GM21367 (cell line): ENCODE measurements around the gene KRT5.

ENCODE experiments used
- ATAC-seq: cut with Tn5 transposase; IDR thresholded peaks from one replicate; pipeline ENCODE4 v1.9.1; 2021; ENCODE audit not compliant: unreplicated experiment

Gene KRT5

DNA sequence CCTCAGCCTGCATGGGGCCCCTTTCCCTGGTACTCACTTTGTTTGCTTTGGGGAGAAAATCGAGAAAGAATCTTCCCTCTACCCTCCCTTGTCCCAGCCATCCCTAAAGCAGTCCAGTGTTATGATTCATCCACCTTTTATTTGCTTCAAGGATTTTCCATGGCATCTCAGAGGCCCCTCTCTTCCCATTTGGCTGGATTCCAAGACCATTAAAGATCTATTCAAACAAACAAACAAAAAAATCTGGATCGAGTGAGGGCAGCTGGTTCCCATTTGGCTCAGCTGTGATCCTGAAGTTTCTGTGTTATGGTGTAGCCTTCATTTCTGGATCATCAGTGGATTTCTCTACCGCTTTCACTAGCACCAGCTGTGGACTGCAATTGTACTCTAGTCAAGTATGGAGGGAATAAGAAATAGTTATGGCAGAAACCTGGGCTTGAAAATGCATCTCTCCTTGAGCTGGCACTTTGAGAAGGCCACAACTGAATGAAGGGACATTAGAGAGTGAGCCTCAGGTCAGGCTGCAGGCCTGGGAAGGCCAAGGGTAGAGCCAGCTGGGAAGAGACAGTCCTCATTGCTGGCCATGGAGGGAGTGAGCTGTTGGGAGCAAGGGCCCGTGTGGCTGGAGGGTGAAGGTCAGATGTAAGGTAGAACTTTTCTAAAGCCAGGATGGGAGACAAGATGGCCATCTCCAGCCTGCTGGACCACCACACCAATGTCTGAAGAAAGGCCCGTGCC, 19.1 kb upstream of the KRT5 start:
- ATAC-seq, result no peak

DNA sequence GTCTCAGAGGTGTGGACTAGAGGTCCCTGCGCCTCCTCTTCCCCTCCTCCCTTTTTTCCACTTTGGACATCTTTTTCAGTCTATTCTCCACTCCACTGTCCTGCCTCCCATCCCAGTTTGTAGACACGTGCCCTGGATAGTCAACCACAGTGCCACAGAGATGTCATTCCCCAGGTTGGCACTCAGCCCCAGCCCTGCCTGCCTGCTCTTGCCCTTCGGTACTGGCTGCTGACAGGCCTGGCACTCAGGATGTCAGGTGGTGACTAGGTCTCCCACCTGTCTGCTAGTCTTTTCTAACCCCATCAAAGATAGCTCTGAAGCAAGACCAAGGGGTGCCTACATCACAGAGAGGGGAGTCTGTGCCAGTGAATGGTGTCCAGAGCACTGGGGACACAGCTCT, 16.9 kb upstream of the KRT5 start:
- no peak for ATAC-seq

DNA sequence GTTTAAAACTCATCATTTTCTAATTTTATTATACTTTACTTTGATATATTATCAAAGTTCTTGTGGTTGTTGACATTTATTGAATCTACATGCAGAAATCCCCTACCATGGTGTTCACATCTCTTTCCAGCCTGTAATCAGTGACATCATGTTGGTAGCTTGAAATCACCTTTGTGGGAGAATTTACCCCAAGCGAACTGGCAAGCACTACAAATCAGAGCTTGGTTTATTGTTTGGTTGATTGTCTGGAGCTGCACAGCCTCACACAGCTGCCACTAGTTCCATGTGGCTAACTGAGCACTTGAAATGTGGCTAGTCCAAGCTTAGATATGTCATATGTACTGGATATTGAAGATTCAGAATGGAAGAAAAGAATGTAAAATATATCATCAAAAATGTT, 15.4 kb upstream of the KRT5 start:
- no peak for ATAC-seq

DNA sequence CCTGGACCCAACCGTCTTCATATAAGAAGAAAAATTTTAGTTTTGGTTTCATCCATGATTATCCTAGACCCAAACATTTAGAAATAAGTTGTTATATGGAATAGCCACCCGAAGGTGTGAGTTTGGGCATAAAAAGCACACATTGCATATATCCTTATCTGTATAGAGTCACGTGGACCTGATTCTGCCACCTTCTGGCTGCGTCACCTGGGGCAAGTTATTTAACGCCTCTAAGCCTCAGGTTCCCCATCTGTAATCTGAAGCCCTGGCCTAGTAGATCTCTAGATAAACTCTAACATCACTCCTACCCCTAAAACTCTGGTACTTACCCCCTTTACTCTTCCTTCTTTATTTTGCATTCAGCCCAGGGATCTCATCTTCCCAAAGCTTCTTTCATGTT, 14.3 kb upstream of the KRT5 start:
- ATAC-seq, result no peak

DNA sequence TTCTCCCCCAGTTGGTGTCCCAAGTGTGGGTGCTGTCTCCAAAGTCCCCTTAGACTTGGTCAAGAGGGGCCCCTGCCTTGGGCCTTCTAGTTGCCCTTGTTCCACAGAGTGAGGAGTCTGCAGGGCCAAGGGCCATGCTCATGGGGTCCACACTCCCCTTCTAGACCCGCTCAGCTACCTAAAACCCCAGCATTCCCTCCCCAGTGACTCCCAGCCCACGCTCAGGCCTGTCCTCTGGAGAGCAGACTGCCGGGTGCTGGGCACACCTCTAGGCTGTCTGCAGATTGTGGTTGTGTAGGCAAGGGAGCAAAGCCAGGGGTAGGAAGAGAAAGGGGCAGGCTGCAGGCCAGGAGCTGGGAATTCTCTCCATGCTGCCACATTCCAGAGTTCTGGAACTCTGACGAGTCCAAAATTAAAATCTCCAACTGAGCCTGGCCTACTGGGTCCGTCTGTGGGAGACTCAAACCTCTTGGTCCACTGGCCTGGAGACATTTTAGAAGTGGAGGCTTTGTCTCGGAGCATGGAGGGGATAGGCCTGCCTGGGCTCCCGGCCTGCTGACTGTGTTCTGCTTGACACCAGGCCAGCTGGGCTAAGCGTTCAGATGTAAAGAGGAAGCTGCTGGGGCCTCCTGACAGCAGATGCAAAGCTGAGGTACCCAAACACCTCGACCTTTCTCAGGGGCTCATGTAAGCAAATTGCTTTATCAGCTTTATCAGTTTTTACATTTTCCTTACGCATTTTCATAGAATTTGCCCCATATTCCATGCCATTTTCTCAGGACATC, 13.7 kb upstream of the KRT5 start:
- no peak for ATAC-seq

DNA sequence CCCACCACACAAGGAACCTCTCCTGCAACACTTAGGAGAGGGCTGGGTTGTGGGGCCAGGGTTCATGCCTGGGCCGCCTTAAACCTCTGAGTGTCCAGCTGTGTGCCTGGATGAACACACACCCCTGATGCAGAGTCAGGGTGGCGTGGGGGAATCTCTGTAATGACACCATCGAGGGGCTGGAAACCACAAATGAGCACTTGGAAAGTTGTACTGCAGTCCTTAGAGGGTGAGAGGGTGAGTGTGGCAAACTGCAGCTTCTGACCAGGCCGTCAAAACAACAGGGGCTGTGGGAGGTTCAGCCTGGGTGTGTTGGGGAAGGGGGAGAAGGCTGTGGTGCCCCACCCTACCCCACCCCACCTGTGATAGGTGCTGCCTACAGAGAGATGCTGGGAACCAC, 12.4 kb upstream of the KRT5 start:
- no peak for ATAC-seq

DNA sequence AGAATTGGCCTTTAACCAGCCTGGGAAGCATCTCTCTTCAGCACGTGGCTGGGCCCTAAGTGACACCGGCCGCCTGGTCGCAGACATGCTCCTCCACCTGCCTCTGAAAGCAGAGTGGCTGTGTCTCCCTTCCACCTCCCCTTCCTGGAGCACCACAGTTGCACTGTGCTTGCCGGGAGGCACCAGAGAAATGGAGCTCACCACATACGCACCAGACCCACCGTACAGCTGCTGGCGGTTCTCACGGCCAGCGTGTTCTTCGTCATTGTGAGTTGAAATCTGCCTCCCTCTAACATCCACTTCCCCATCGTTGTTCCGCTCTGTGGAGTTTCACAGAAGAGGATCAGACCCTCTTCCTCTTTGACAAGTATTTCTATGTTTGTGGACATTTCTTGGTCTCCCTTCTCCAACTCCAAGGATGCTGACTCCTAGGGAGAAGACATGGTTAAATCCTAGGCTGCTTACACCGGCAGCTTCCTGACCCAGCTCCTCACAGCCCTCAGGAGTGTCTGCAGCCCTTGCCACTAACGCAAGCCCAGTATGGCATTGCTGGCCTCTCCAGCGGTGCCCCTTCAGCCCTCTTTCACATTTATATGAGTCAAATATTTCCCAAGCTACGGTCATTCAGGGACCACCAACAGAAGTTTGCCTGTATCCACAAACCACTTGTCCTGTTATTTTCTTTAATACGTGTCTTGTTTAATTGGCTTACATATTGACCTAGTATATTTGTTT, 11.5 kb upstream of the KRT5 start:
- ATAC-seq, result no peak

DNA sequence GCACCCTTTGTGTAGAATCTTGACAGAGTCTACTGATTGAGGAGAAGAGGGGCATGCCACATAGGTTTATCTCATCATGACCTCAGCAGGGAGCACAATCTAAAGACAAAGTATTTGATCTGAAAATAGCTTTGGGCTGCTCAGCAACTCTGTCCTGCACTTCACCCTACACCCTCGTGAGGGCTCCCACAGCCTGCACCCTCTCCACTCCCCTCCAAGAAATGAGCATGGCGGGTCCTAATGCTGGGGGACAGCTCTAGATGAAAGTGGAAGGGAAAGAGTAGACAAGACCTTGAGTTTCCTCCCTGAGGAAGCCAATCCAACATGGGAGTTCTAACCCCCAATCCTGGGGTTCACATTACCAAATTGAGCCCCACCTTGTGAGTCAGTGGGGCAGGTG, 10.7 kb upstream of the KRT5 start:
- no peak for ATAC-seq

DNA sequence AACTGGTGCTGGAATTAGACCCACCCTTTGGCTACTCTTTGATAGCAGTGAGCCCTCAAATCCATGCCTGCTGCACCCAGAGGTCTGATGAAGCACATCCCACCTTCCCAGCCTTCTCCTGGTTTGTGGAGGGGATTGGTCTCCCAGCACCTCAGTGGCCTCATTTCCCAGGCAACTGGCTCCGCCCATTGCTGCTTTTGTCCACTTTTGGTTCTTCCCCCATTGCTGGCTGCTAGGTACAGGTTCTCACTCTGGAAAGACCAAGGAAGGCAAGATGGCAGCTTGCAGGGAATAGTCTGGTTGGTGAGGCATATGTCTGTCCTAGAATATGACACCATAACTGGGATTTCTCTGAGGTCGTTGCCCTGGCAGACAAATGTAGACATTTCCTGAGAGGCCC, 10.2 kb upstream of the KRT5 start:
- no peak for ATAC-seq

DNA sequence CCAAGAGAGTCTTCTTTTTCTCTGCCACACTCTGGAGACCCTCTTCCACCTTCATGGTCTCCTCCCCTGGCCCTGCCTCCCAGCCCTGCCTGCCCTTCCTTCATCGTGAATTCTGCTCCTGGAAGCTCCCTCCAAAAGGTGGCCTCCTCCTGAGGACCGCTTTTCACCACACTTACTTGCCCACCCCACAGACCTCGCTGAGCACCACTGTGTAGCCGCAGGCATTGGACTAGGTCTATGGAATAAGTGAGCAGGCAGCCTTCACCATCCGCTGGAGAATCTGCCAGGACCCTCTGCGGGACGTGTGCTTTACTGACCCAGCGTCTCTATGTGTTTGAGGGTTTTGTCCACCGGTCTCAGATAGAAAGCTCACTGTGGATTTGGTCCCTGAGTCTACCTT, 9.7 kb upstream of the KRT5 start:
- no peak for ATAC-seq

DNA sequence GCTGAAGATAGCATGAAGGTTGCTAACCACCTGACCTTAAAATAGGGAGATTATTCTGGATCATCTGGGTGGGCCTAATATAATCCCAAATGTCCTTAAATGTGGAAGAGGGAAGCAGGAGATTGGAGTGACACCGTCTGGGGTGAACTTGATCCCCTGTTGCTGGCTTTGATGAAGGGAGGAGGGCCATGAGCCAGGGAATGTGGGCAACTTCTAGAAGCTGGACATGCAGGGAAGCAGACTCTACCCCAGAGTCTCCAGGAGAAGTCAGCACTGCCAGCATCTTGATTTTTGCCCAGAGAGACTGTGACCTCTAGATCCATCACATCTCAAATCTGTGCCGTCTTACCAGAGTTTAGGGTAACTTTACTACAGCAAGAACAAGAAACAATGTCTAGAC, 9.2 kb upstream of the KRT5 start:
- ATAC-seq, result no peak

DNA sequence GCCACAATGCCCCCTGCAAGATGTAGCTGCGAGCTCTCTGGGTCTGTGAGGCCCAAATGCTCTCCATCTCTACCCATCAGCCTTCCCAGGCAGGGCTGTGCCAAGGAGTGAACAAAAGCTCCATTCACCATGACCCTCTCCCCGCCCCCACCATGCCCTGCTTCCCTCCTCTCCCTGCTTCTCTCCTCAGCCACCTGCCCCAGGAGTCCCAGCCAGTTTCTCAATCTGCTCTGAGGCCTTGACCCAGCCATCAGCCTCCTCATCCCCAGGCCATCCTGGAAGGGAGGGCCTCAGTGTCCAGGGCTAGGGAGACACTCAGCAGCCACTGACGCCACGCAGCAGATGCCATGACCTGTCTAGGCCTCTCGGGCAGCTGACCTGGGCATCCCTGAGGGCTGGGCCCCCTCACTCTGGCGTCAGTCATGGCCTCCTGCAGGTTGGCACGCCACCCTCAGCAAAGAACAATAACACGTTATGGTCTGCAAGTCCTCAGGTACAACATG, 8.5 kb upstream of the KRT5 start:
- ATAC-seq, result no peak

DNA sequence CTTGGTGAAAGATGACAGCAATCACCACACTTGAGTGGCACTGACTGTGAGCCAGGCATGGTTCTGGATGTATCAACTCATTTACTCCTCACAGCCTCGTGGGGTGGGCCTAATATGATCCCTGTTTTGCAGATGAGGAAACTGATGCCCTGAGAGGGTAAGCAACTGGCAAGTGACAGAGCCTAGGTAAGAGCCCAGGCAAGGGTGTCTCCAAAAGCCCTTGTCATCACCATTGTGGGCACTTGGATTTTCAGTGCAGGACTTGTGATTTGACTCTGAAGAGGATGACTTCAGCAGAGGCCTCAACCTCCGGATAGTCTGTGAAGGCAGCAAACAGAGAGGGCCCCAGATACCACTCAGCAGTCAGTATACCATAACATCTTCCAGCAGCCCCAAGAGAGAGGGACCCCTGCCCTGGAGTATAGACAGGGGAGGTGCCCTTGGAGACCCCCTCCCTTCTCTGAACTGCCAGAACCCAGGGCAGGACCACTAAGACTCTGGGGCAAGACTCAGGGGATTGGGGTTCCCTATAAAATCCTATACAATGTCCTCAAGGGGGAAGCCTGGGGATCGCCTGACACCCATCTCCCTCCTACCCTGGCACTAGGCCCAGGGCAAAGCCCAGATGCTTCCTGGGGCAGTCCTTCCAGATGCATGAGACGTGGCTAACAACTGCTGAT, 7.1 kb upstream of the KRT5 start:
- ATAC-seq, result no peak

DNA sequence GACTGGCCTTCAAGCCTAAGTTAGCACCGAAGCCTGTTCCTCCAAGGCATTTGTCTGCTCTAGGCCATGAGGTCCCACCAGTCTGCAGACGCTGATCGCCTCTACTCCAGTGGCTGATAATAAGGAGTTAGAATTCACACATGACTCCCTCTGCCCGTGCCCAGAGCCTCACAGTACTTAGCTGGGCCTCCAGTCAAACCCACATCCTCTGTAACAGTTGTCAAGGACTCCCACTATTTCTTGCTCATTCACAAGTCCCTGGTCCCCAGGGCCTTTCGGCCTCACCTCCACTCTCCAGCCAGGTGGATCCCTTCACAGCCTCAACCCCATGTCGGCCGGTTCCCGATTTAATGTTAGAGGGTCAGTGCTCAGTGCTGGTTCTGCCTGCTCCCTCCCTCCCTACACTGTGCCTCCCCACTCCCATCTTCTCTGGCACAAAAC, 6.3 kb upstream of the KRT5 start:
- no peak for ATAC-seq

DNA sequence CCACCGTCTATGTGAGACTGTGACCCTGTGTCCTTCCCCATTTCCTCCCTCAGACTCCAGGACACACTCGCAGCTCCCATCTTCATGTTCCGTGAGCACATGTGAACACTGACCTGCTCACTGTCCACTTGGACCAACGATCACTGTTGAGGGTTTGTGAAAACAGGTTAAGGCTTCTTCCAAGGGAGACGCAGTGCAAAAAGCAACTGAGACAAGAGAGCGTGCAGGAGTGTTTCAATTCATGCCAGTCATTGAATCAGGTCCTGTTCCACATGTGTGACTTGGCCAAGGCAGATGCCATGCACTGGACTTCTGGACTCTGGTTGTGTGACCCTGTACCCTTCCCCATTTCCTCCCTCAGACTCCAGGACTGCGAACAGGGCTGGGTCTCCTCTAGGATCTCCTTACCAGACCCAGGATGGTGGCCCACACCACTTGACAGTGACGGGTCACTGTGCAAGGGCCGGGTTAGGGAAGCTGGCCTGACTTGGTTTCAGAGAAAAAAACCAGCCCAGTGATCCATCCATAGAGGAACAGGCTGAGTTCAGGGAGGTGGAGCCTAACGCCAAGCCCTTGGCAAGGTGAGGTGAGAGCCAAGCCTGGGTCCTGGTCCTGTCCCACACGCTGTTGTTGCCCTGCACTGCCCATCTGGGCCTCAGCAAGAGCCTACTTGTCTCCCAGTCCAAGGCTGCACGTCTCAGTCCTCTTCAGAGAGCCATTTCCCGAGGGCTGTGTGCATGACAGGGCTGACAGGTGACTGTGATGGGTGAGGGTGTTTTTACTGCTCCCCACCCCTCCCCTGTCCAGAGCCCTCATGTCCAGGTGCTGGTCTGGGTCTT, 5.7 kb upstream of the KRT5 start:
- ATAC-seq, result no peak

DNA sequence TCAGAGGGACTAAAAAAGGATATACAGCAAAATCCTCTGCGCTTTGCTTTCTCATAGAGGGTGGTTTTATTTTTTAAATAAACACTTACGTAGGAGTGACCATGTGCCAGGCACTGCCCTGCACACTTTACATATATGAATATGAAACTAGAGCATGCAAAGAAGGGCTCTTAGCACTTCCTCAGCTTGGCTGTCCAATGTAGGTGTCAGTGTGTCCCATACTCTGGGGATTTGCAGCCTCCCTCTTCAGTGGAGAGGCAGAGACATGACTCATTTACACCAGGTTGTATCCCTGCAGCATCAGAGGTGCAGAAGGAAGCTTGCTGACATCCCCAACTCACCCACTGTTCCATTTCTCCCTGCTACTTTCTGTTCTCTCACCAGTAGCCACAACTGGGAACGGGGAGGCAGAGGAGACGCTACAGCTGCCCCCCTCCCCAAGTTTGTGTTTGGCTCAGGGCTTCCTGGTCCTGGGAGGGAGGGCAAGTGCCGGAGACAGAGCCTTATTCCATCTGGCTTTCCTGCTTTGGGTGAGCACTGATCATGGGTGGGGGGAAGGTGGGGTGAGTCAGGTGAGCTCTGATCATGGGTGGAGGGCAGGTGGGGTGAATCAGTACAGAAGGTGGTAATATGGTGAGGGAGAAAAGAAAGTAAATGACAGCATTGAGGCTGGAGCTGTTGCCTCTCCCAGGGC, 4.9 kb upstream of the KRT5 start:
- peak; percentile 60 for ATAC-seq

DNA sequence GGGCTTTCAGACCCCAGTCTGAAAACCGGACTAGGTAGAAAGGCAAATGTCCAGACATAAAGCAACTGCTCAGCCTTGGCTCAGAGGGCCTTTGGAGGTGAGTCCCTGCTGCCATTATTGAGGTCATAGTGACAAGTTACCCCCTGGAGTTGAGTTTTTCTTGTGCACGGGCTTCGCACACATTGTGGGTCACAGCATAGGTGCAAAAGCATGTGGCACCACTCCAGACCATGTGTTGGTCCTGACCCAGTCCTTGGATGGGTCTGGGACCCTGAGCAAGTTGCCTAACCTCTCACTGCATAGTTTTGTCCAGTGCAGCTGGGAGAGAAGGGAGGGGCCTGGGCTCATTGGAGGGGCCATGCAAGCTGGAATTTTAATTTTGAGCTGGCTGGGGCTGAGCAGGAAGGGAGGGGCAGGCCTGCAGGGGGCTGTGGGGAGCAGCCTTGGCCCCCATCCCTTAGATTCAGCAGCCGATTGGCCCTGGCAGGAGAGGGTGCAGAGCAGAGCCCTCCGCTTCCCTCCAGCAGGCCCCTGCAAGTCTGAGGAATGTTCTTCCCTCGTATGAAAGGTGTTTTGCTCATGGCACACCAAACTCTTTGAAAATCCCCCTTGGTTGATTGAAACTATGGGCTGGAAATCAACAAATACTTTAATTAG, 4.2 kb upstream of the KRT5 start:
- no peak for ATAC-seq

DNA sequence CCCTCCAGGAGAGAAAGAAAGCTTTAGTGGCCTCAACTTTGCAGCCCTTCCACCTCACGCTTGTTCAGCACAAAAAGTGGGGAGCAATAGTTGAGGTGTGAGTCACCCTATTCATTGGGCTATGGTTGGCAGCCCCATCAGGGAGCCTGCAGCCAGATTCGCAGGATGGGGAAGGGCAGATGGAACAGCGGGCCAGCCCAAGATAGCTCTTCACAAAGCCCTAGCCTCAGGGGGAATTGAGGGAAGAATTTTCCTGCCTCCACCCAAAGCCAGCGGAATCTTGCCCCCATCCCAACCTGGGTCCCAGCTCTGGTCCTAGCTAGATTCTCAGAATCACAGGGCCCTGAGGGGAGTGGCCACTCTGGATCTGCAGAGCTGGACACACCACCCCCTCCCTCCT, 3.6 kb upstream of the KRT5 start:
- ATAC-seq, result no peak

DNA sequence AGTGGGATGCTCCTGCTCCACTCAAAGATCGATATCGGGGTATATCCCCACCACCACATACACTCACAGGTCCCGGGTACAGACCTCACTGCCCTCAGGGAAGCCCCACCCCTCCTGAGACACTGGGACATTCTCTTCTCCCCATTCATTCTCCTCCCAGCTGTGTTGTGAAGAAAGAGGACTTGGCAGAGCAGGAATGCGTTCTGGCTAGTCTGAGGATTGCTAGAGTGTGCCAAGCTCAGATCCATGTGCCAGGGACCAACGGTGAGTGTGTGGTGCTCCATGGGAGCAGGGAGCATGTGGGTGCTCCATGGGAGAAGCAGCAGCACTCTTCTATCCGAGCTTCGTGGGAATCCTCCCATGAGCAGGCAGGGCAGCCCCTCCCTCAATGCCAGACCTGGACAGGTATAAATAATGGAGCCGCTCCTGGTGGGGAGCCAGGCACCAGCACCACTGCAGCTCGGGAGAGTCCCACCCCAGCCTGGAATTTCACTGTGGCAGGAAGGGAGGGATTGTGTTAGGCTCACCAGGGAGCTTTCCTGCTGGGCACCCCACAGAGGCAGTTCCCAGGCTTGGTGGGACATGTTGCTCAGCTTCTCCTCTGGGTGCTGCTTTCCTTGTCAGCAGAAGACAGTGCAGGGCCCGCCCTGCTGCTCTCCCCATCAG, 2.3 kb upstream of the KRT5 start:
- ATAC-seq, result no peak
